GM19035 (cell line): ENCODE results near the gene RAMP2.
A peak's percentile ranks its signal among the peaks of the same experiment; 100 is the strongest.
"Not testable (repeated sequence)": the region's sequence is repeated elsewhere in the genome, so short reads cannot be mapped to it uniquely, and the experiment has no call there.

Experiments
- ATAC-seq: cut with Tn5 transposase; IDR thresholded peaks from one replicate; pipeline ENCODE4 v1.9.1; 2021; ENCODE audit not compliant: unreplicated experiment

The RAMP2 gene

GRCh38 chr17:42760652-42761581, at the start of gene RAMP2:
Gene RAMP2 (plus strand): TSS chr17:42761227. CDS start chr17:42761262, 35 bp downstream.
- ATAC-seq, result no peak

GRCh38 chr17:42720996-42721583, 39.9 kb upstream of the RAMP2 start:
- ATAC-seq, result no peak

GRCh38 chr17:42723636-42724035, 37.4 kb upstream of the RAMP2 start:
- no peak for ATAC-seq

GRCh38 chr17:42725143-42725542, 35.9 kb upstream of the RAMP2 start:
- no peak for ATAC-seq

- ATAC-seq, result no peak
Observed at GRCh38 chr17:42740699-42741098, 20.3 kb upstream of the RAMP2 start.

GRCh38 chr17:42742916-42743315, 18.1 kb upstream of the RAMP2 start:
- not testable (repeated sequence) for ATAC-seq

- no peak for ATAC-seq
Observed at GRCh38 chr17:42743595-42744282, 17.3 kb upstream of the RAMP2 start.

GRCh38 chr17:42744283-42744805, 16.7 kb upstream of the RAMP2 start:
- peak; percentile 57 for ATAC-seq

- ATAC-seq, result peak; percentile 78
Observed at GRCh38 chr17:42744806-42745617, 16.0 kb upstream of the RAMP2 start, which contains the start of gene EZH1. Gene EZH1 (minus strand): TSS chr17:42745040. CDS start chr17:42728941, 16,099 bp downstream.

- ATAC-seq, result no peak
Observed at GRCh38 chr17:42748202-42748907, 12.7 kb upstream of the RAMP2 start.

GRCh38 chr17:42748908-42749798, 11.9 kb upstream of the RAMP2 start:
- ATAC-seq, result no peak

GRCh38 chr17:42750739-42751344, 10.2 kb upstream of the RAMP2 start:
- no peak for ATAC-seq

GRCh38 chr17:42751628-42752027, 9.4 kb upstream of the RAMP2 start:
- ATAC-seq, result no peak

GRCh38 chr17:42754782-42755181, 6.2 kb upstream of the RAMP2 start:
- ATAC-seq, result no peak

GRCh38 chr17:42759982-42760651, 910 bp upstream of the RAMP2 start:
- no peak for ATAC-seq

- ATAC-seq, result no peak
Observed at GRCh38 chr17:42761638-42762037, 611 bp downstream of the RAMP2 start.

- ATAC-seq, result no peak
Observed at GRCh38 chr17:42766124-42766523, 5.1 kb downstream of the RAMP2 start.

- no peak for ATAC-seq
Observed at GRCh38 chr17:42767512-42767911, 6.5 kb downstream of the RAMP2 start.
